Fibroblast of the aortic adventitia (primary cell): ENCODE data around the gene NCMAP. TPM values are rescaled to one million over a fixed set of nuclear protein-coding genes. Genes with fewer than 3 reads are reported as not detected.

Source experiments
- DNase-seq: peaks from one replicate; pipeline ENCODE4 v3.0.0-alpha.2; 2010; ENCODE audit warnings: low read depth
- H3K4me3 ChIP-seq: 2 replicates; pipeline ENCODE4 v1.5.1; 2011; ENCODE audit warnings: low read depth, mild to moderate bottlenecking, control low read depth, low read length, moderate library complexity
- total RNA-seq: library from RNA; depleted of rRNA; stranded (reverse); fragments of >200 nt; gene quantifications from 2 replicates; pipeline ENCODE4 v1.2.3, GENCODE V29; 2012; ENCODE audit warnings: low replicate concordance
- TF ChIP-seq, protein P1 (sequence below): IDR thresholded peaks from 2 replicates; pipeline ENCODE4 v1.5.1; 2011; ENCODE audit warnings: mild to moderate bottlenecking, low read length, control low read depth, inconsistent platforms; ENCODE audit not compliant: insufficient read depth

NCMAP gene
- total RNA-seq, 1 donor, result not detected

DNA sequence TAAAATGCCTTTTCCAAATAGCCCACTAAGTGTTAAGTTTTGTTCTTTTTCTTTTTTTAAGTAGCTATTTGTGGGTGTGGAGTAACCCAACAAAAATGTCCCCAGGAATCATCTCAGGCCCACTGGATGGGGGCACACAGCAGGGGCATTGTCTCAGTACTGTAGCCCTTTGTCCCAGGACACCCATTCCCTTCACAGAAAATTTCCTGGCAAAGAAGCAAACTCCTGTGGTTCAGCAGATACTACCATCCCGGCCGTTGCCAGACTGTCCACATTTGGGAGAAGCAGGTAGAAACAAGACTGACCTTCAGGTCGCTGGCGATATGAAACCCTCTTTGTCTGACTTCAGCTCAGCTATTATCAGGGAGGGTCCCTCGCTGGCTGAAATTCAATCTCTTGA, 63.5 kb downstream of the NCMAP start:
- H3K4me3 ChIP-seq, result no peak overlapping the region
- TF ChIP-seq, protein P1, sequence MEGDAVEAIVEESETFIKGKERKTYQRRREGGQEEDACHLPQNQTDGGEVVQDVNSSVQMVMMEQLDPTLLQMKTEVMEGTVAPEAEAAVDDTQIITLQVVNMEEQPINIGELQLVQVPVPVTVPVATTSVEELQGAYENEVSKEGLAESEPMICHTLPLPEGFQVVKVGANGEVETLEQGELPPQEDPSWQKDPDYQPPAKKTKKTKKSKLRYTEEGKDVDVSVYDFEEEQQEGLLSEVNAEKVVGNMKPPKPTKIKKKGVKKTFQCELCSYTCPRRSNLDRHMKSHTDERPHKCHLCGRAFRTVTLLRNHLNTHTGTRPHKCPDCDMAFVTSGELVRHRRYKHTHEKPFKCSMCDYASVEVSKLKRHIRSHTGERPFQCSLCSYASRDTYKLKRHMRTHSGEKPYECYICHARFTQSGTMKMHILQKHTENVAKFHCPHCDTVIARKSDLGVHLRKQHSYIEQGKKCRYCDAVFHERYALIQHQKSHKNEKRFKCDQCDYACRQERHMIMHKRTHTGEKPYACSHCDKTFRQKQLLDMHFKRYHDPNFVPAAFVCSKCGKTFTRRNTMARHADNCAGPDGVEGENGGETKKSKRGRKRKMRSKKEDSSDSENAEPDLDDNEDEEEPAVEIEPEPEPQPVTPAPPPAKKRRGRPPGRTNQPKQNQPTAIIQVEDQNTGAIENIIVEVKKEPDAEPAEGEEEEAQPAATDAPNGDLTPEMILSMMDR, result no peak
- no peak for DNase-seq

DNA sequence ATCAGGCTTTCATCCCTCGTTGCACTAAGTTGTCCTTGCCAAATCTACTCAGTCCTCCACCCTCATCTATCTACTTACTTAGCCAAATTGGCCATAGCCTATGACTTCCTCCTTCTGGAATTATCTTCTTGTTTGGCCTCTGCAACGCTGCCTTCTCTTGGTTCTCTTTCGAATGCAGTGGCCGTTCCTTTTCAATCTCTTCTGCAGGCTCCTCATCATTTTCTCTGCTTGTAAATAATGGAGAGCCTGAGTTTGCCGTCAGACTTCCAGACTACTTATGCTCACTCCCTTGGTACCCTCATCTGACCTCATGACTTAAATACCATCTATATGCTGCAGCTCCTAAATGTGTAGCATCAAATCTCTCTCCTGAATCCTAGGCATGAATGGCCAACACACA, 64.8 kb downstream of the NCMAP start:
- no peak for DNase-seq
- TF ChIP-seq, protein P1, result no peak
- no peak overlapping the region for H3K4me3 ChIP-seq

DNA sequence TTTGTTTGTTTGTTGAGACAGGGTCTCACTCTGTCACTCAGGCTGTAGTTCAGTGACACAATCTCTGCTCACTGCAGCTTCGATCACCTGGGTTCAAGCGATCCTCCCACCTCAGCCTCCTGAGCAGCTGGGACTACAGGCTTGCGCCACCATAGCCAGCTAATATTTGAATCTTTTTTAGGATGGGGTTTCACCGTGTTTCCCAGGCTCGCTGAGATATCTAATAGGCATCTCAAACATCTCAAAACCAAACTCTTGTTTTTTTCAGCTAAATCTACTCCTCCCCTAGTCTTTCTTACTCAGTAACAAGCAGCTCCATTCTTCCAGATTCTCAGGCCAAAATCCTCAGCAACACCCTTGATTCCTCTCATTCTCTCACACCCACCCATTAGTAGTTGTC, 65.2 kb downstream of the NCMAP start:
- TF ChIP-seq, protein P1, result no peak
- DNase-seq, result no peak
- no peak overlapping the region for H3K4me3 ChIP-seq

DNA sequence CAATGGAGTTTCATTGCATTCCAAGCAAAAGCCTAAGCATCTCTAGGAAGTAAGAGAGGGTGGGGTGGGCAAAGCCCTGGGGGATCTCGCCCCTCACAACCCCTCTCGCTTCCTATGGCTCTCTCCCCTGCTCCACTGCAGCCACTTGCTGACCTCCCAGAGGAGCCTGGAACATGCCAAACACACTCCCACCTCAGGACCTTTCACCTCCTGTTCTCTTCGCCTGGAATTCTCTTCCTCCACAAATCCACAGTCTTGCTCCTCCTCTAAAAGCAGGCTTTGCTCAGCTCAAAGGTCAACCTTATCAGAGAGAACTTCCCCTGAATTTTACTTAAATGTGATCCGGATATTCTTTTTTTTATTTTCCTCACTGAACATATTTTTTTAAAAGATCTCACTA, 66.3 kb downstream of the NCMAP start:
- DNase-seq, result no peak
- TF ChIP-seq, protein P1, result no peak

DNA sequence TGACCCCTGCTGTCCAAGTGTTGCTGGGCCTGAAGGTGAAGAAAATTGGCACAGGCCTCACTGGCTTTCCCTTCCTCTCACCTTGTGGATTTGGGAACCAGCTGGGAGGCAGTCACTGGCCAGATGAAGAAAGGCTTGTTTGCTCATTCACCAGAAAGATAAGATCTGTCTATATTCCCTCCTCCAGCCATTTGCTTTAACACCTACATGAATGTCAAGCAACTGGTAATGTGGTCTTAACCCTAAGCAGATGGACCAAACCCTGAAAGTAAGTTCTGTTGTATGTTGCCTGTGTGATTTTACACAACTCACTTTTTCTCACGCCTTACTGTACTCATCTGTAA, 76.9 kb downstream of the NCMAP start:
- no peak overlapping the region for H3K4me3 ChIP-seq
- no peak for DNase-seq
- TF ChIP-seq, protein P1, result no peak

More for the DNA sequence above, 66.3 kb downstream of the NCMAP start:
- H3K4me3 ChIP-seq, result no peak overlapping the region

DNA sequence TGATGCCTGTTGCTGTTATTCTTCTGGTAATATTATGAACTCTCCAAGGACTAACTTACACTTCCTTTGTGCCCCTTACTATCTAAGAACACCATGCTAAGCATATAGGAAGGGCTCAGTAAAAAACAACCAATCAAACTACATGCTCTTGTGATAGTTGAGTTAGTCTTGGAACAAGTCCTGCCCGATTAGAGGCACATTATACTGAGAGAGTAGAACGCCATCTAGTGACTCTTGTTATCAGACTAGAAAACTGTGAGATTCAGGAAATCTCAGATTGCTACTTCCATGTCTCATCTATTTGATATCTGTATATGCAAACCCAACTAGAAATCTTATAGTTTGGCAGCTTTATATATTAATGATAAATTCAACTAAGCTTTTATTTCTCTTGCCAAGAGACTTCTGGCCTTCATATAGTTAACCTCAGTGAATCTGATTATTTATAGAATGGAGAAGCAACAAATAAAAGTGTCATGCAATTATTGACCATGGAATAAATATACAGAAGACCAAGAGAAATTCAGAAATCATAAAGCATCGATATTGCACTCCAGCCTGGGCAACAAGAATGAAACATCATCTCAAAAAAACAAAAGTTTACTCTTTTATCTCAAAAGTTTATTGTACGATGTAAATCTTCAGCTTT, 79.4 kb downstream of the NCMAP start:
- TF ChIP-seq, protein P1, result peak; percentile 70
- no peak overlapping the region for H3K4me3 ChIP-seq
- peak; percentile 86 for DNase-seq
